GM12874 (cell line): ENCODE data around the gene MYO5B.

Source experiments
- TF ChIP-seq, protein P1 (sequence below): IDR thresholded peaks from 2 replicates; pipeline ENCODE4 v1.5.1; 2011; ENCODE audit warnings: low read depth, mild to moderate bottlenecking, control low read depth, low read length, moderate library complexity; ENCODE audit not compliant: insufficient read depth

The MYO5B gene

DNA sequence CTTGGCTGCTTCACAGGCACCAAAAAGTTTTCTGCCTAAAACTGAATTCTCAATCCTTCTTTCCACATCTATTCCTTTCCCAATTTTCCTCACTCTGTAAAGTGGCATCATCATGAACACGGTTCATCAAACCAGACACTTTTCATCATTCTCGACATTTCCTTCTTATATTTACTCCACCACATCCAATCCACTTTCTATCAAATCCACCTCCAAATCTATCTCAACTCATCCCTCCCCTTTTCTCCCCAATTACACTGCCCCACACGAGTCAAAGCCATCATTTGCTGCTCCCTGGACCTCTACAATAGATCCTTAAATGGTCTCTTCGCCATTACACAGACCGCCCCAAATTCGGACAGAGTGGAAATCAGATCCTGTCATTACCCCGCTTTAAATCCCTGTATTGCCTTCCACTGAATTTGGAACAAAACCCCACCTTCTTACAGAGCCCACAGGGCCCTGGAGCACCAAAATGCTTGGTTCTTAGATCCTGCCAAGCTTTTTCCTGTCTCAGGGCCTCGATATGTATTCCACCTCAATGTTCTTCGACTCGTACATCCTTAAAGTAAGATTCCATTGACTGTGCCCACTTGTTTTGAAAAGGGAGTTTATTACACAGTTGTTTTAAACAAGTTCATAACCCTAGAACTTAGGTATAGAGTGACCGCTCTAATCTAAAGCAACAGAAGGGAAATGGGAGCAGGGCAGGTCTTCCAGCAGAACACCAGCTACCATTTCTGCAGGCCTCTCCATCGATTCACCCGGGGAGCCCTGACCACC, 382.5 kb downstream of the MYO5B start:
- TF ChIP-seq, protein P1, sequence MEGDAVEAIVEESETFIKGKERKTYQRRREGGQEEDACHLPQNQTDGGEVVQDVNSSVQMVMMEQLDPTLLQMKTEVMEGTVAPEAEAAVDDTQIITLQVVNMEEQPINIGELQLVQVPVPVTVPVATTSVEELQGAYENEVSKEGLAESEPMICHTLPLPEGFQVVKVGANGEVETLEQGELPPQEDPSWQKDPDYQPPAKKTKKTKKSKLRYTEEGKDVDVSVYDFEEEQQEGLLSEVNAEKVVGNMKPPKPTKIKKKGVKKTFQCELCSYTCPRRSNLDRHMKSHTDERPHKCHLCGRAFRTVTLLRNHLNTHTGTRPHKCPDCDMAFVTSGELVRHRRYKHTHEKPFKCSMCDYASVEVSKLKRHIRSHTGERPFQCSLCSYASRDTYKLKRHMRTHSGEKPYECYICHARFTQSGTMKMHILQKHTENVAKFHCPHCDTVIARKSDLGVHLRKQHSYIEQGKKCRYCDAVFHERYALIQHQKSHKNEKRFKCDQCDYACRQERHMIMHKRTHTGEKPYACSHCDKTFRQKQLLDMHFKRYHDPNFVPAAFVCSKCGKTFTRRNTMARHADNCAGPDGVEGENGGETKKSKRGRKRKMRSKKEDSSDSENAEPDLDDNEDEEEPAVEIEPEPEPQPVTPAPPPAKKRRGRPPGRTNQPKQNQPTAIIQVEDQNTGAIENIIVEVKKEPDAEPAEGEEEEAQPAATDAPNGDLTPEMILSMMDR = no peak

DNA sequence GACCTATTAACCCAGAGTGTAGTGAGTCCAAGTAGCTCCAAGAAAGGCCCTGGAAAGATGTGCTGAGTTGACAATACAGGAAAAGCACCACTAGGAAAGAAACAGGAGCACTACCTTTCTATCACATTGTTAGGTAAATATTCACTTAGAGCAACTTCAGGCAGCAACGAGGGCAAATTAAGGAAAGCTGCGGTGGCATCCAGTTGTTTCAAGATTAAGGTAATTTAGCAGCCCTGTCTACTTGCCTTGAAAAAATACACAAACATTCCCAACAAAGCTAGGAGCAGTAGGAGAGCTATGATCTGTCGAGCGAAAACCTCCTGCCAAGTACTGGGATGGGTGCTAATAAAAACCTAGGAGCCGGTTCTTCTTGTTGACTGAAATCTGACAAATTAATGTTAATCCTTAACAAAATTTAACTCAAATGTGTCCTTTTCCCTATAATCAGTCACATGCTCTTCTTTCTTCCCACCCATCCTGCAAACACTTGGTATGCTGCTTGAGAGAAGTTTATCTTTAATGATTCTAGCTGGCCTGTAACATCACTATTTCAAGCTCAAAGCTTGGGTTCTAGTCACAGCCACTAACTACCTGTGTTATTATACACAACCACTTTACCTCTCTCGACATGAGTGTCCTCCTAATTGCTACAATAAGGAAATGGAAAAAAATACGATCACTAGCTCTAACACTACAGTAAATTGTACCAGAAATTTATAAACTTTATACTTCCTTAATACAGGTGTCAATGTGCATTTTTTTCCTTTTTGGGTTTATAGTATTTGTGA, 383.6 kb downstream of the MYO5B start:
- TF ChIP-seq, protein P1 = no peak

DNA sequence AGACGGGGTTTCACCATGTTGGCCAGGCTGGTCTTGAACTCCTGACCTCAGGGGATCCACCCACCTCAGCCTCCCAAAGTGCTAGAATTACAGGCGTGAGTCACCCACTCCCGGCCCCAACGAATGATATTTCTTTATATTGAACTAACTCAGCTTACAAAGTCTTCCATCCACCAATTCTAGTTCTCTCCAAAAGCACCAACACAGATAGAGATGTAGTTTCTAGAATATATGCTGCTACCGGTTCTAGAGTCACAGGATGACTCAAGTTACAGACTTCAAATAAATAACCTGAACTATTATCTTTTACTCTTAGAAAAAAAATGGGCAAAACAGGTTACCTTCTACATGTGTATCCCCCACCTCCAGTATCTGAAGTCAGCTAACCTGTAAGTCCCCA, 390.9 kb downstream of the MYO5B start:
- TF ChIP-seq, protein P1 = no peak

DNA sequence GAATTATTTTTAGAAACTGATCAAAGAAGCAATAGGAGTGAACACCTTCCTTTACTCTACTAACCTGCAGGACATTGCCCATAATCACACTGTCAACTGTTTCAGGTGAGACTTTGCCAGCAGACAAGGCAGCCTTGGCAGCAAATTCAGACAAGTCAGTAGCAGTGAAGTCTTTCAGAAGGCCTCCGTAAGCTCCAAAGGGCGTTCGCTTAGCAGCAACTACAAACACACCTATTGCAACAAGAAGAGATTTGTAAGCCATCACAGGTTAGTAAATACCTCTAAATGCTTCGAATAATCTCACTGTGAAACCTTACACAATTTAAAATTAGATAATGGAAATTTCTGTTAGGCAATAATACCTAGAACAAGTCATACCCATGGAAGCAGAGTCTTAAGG, 392.3 kb downstream of the MYO5B start:
- TF ChIP-seq, protein P1 = no peak

DNA sequence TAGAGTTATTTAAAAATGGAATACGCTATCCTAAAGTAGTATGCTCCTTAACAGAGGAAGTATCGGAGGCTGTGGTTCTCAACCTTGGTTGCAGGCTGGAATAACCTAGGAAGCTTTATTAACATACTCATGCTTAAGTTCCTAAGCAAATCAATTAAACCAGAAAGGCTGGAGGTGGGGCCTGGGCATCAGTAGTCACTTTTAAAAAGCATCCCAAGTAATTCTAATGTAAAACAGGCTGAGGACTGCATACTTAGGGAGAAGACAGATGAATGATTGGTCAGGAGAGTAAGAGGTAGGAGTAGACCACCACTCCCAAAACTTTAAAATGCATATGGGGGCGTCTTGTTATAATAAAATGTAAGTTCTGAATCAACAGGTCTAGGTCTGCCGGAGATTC, 396.9 kb downstream of the MYO5B start:
- TF ChIP-seq, protein P1 = no peak

DNA sequence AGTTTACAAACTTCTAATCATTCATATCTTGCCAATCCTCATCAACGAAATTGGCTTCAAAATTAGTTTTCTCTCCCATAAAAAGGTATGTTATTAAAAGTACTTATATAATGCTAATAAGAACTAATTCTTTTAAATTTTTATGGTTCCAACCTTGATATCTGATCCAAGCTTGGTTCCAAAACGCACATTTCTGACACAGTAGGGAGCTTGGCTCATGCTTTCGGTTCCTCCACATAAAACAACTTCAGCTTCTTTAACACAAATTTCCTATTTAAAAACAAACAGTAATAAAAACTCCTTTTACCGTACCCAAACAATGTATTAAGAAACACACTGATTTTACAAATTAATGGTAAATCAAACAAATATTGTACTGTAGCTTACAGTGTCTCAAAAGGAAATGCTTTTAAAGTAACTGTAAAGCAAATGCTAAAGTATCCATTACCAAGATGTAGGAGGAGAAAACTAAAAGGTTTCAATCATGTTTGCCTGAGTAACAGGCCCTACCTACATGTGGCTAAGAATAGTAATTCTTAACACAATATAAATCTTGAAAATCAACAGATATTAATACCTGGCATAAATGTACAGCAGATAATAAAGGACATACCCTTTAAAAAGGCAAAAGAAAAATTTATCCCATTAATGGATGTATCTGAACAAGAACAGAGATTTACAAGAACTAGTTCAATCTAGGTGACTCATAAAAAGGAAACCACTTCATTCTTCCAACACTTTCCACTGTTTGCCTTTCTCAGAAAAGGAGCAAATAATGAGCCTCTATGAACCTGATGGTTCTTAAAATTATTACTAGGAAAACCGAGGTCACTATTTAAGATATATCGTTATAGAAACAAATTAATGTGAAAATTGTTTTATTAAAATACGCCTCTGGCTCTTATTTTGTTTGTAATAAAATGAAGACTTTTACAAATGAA, 399.1 kb downstream of the MYO5B start:
- TF ChIP-seq, protein P1 = no peak

DNA sequence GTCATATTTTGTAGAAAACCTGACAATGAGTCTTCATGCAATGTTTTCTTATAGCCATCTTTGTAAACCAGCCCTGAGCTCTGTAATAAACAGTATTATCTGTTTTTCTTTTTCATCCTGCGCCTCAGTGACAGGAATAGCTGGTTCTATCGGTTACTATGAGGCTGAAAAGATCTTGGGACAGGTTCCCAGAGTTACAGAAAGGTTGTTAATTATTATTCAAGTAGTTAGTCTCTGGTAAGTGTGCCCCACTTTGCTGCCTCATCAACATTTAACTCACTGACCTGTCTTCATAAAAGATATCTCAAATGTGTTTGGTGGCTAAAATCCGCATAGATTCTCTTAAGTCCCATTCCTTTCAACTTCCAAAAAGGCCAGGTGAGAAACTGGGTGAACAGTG, 400.2 kb downstream of the MYO5B start:
- TF ChIP-seq, protein P1 = no peak
